ENCODE measurements around the gene LRCH4. TPM values are rescaled to one million over a fixed set of nuclear protein-coding genes. Genes with fewer than 3 reads are reported as not detected.

The LRCH4 gene
- total and polyA plus RNA-seq, 2 of the 13 experiments (the other 11 are each of a cell fraction or from before 2014, with no cell fraction given) = 7.0 to 9.3 TPM

GRCh38 chr7:100568896-100569844 lies 16.8 kb downstream of the LRCH4 start (continued):
- TF ChIP-seq FOXJ3 (CRISPR knock-in tag; IDR thresholded peaks at IDR 0.05; ENCODE audit: borderline replicate concordance) (0 out of 2 replicates have a peak, but pooled peaks have one; percentile 12), REL (CRISPR knock-in tag; conservative IDR thresholded peaks at IDR 0.05) (peak; percentile 92; the same call in 1 of the 2 replicates), ZNF570 (CRISPR knock-in tag; IDR thresholded peaks at IDR 0.05; ENCODE audit: borderline replicate concordance) (no peak), PRDM15 (CRISPR knock-in tag; IDR thresholded peaks at IDR 0.05) (peak; percentile 84), JUNB (CRISPR knock-in tag; IDR thresholded peaks at IDR 0.05; ENCODE audit: borderline replicate concordance) (no peak; the same call in 1 of the 2 replicates), POLR2G (IDR thresholded peaks at IDR 0.05; ENCODE audit: low read depth, low read length) (peak; percentile 76), MLLT10 (CRISPR knock-in tag; IDR thresholded peaks at IDR 0.05) (no peak), ZNF781 (CRISPR knock-in tag; IDR thresholded peaks at IDR 0.05; ENCODE audit: borderline replicate concordance, not compliant biosample characterization) (no peak), SIN3B (IDR thresholded peaks at IDR 0.05; ENCODE audit: low read length) (no peak), SMAD9 (CRISPR knock-in tag; IDR thresholded peaks at IDR 0.05) (no peak), ZNF792 (CRISPR knock-in tag; IDR thresholded peaks at IDR 0.05) (no peak), REPIN1 (CRISPR knock-in tag; IDR thresholded peaks at IDR 0.05; ENCODE audit: borderline replicate concordance, low read depth) (peak; percentile 56; the same call in 1 of the 2 replicates), SMYD3 (CRISPR knock-in tag; IDR thresholded peaks at IDR 0.05) (peak; percentile 82)
- TF ChIP-seq, protein P1, sequence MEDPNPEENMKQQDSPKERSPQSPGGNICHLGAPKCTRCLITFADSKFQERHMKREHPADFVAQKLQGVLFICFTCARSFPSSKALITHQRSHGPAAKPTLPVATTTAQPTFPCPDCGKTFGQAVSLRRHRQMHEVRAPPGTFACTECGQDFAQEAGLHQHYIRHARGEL (CRISPR knock-in tag; IDR thresholded peaks at IDR 0.05) = no peak
- TF ChIP-seq, protein P2, sequence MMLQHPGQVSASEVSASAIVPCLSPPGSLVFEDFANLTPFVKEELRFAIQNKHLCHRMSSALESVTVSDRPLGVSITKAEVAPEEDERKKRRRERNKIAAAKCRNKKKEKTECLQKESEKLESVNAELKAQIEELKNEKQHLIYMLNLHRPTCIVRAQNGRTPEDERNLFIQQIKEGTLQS (CRISPR knock-in tag; IDR thresholded peaks at IDR 0.05) = no peak
- TF ChIP-seq, protein P3, sequence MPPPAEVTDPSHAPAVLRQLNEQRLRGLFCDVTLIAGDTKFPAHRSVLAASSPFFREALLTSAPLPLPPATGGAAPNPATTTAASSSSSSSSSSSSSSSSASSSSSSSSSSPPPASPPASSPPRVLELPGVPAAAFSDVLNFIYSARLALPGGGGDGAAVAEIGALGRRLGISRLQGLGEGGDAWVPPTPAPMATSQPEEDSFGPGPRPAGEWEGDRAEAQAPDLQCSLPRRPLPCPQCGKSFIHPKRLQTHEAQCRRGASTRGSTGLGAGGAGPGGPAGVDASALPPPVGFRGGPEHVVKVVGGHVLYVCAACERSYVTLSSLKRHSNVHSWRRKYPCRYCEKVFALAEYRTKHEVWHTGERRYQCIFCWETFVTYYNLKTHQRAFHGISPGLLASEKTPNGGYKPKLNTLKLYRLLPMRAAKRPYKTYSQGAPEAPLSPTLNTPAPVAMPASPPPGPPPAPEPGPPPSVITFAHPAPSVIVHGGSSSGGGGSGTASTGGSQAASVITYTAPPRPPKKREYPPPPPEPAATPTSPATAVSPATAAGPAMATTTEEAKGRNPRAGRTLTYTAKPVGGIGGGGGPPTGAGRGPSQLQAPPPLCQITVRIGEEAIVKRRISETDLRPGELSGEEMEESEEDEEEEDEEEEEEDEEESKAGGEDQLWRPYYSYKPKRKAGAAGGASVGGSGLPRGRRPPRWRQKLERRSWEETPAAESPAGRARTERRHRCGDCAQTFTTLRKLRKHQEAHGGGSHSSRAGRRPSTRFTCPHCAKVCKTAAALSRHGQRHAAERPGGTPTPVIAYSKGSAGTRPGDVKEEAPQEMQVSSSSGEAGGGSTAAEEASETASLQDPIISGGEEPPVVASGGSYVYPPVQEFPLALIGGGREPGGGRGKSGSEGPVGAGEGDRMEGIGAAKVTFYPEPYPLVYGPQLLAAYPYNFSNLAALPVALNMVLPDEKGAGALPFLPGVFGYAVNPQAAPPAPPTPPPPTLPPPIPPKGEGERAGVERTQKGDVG (CRISPR knock-in tag; IDR thresholded peaks at IDR 0.05; ENCODE audit: borderline replicate concordance) = no peak
- TF ChIP-seq, protein P4, sequence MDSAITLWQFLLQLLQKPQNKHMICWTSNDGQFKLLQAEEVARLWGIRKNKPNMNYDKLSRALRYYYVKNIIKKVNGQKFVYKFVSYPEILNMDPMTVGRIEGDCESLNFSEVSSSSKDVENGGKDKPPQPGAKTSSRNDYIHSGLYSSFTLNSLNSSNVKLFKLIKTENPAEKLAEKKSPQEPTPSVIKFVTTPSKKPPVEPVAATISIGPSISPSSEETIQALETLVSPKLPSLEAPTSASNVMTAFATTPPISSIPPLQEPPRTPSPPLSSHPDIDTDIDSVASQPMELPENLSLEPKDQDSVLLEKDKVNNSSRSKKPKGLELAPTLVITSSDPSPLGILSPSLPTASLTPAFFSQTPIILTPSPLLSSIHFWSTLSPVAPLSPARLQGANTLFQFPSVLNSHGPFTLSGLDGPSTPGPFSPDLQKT (CRISPR knock-in tag; IDR thresholded peaks at IDR 0.05; ENCODE audit: borderline replicate concordance) = 0 out of 2 replicates have a peak, but pooled peaks have one; percentile 46

Measured in HepG2 (cell line).